K562 (cell line): ENCODE data around the gene LTBP2. TPM values are rescaled to one million over a fixed set of nuclear protein-coding genes. Genes with fewer than 3 reads are reported as not detected.

Experiments used
- ATAC-seq: fragments of 200-7000 bp; cut with Tn5 transposase; 3 replicates; pipeline ENCODE4 v1.9.1; 2020; ENCODE audit warnings: moderate library complexity
- BruUV-seq: library from RNA; stranded (reverse); fragments of 400-500 nt; replicated peaks from 2 replicates; lab custom pipeline; 2021; lab: Mats Ljungman, UMichigan
- CTCF ChIA-PET: fragments of 300-600 bp; formaldehyde crosslinking; extraction: SDS; loops from one replicate; lab custom pipeline; 2021; ENCODE audit warnings: low intra/inter-chr PET ratio; lab: Yijun Ruan, JAX
- POLR2A ChIA-PET: fragments of 300-600, 350-650 bp; sonication (Branson Sonifier 250); formaldehyde crosslinking; extraction: SDS; loops from one replicate; lab custom pipeline; 2021; ENCODE audit warnings: antibody characterized with exemption, inconsistent platforms; lab: Yijun Ruan, JAX
- DNase-seq, 4 experiments: peaks; one replicate each; pipeline versions ENCODE4 v3.0.0 to v3.0.0-alpha.2; 2011 to 2018; ENCODE audit warnings: low spot score in 3 of 4, mixed read lengths in 3 of 4; ENCODE audit errors: extremely low read depth in 1 of 4
- FAIRE-seq: peaks from 2 replicates; lab custom pipeline; 2011; peaks lifted over from hg19 to GRCh38; lab: Jason Lieb, UNC
- H2AFZ ChIP-seq: 2 replicates; pipeline ENCODE4 v1.6.0; 2011; ENCODE audit warnings: low read depth, low read length, control low read depth, inconsistent platforms
- H3K27ac ChIP-seq: fragments of 200-600 bp; 3 replicates; pipeline ENCODE4 v1.8.0; 2011; ENCODE audit warnings: low read depth, mild to moderate bottlenecking, control low read depth, inconsistent platforms, low read length, moderate library complexity, mixed read lengths; ENCODE audit errors: extremely low read depth
- H3K27me3 ChIP-seq, 2 experiments: fragments of 300-600 bp in 1 of 2; 2 replicates in 1 of 2; 3 replicates in 1 of 2; pipeline versions ENCODE4 v1.6.0 to v1.8.0; 2011; ENCODE audit warnings: inconsistent platforms in 2 of 2, low read length in 2 of 2, mild to moderate bottlenecking in 1 of 2, mixed read lengths in 1 of 2, moderate library complexity in 1 of 2; ENCODE audit not compliant: control insufficient read depth in 2 of 2, insufficient read depth in 2 of 2
- H3K36me3 ChIP-seq: fragments of 300-600 bp; 3 replicates; pipeline ENCODE4 v1.8.0; 2011; ENCODE audit warnings: mild to moderate bottlenecking, low read length, inconsistent platforms; ENCODE audit not compliant: control insufficient read depth, insufficient read depth
- H3K4me1 ChIP-seq, 2 experiments: fragments of 200-600 bp in 1 of 2; replicated peaks in 1 of 2; 2 replicates in 1 of 2; 3 replicates in 1 of 2; pipeline versions ENCODE4 v1.5.1 to v1.8.0; 2011; ENCODE audit warnings: inconsistent platforms in 2 of 2, low read length in 2 of 2, mild to moderate bottlenecking in 1 of 2, mixed read lengths in 1 of 2, moderate library complexity in 1 of 2; ENCODE audit not compliant: control insufficient read depth in 2 of 2, insufficient read depth in 2 of 2
- H3K4me2 ChIP-seq: 2 replicates; pipeline ENCODE4 v1.6.1; 2011; ENCODE audit warnings: low read length, control low read depth, inconsistent platforms, mixed read lengths; ENCODE audit not compliant: insufficient read depth
- H3K4me3 ChIP-seq: fragments of 200-600 bp; sonication (generic), shearing (Covaris generic); 2 replicates; pipeline ENCODE4 v1.5.1; 2016; ENCODE audit warnings: control low read depth, inconsistent platforms
- H3K79me2 ChIP-seq: fragments of 200-600 bp; 3 replicates; pipeline ENCODE4 v1.8.0; 2011; ENCODE audit warnings: low read length, inconsistent platforms; ENCODE audit not compliant: control insufficient read depth, insufficient read depth
- H3K9ac ChIP-seq, 2 experiments: 2 replicates each; pipeline versions ENCODE4 v1.6.0 to v1.6.1; 2011; ENCODE audit warnings: low read depth in 2 of 2, low read length in 2 of 2, control low read depth in 1 of 2, inconsistent platforms in 1 of 2, mild to moderate bottlenecking in 1 of 2, mixed read lengths in 1 of 2; ENCODE audit not compliant: insufficient read depth in 1 of 2
- H3K9me1 ChIP-seq: one replicate; pipeline ENCODE4 v1.6.0; 2011; ENCODE audit warnings: inconsistent platforms, mild to moderate bottlenecking, low read length, moderate library complexity; ENCODE audit not compliant: control insufficient read depth, insufficient read depth
- H3K9me3 ChIP-seq: replicated peaks from 2 replicates; pipeline ENCODE4 v1.5.1; 2011; ENCODE audit warnings: low read depth, low read length, inconsistent platforms; ENCODE audit not compliant: control insufficient read depth, insufficient read depth
- H4K20me1 ChIP-seq: replicated peaks from 2 replicates; pipeline ENCODE4 v1.6.1; 2011; ENCODE audit warnings: low read length, inconsistent platforms, mixed read lengths; ENCODE audit not compliant: control insufficient read depth, insufficient read depth
- BCL6 ChIP-seq: fragments of 250-450 bp; sonication (Bioruptor Pico); IDR thresholded peaks from 2 replicates; pipeline ENCODE4 v1.4.0; 2020
- BRF1 ChIP-seq: IDR thresholded peaks from 3 replicates; pipeline ENCODE4 v1.6.1; 2011; ENCODE audit warnings: borderline replicate concordance, mild to moderate bottlenecking; ENCODE audit not compliant: insufficient read length; ENCODE audit errors: extremely low read depth
- C11orf30 ChIP-seq: fragments of 450-650 bp; IDR thresholded peaks from 2 replicates; pipeline ENCODE4 v1.6.1; 2016; ENCODE audit warnings: low read depth, mild to moderate bottlenecking
- DMBX1 ChIP-seq: fragments of 250-450 bp; sonication (Bioruptor Pico); IDR thresholded peaks from 2 replicates; pipeline ENCODE4 v1.8.0; 2022; ENCODE audit warnings: inconsistent platforms, mild to moderate bottlenecking, moderate library complexity, borderline replicate concordance
- HSF4 ChIP-seq: fragments of 250-450 bp; sonication (Bioruptor Pico); IDR thresholded peaks from 2 replicates; pipeline ENCODE4 v2.1.2; 2022; ENCODE audit warnings: mild to moderate bottlenecking, moderate library complexity, borderline replicate concordance
- ILF3 ChIP-seq: fragments of 450-650 bp; IDR thresholded peaks from 2 replicates; pipeline ENCODE4 v1.6.1; 2018; ENCODE audit warnings: antibody characterized with exemption, mild to moderate bottlenecking, moderate library complexity, borderline replicate concordance
- IRF9 ChIP-seq: fragments of 450-650 bp; IDR thresholded peaks from 2 replicates; pipeline ENCODE4 v1.6.1; 2016; ENCODE audit warnings: missing biosample characterization, missing genetic modification characterization
- NCOA2 ChIP-seq, 2 experiments: fragments of 450-650 bp; IDR thresholded peaks; 2 replicates each; pipeline ENCODE4 v1.6.1; 2018; ENCODE audit warnings: mild to moderate bottlenecking in 2 of 2, moderate library complexity in 1 of 2; ENCODE audit not compliant: partially characterized antibody in 2 of 2
- RBM25 ChIP-seq: fragments of 200-400 bp; formaldehyde crosslinking; IDR thresholded peaks from 2 replicates; pipeline ENCODE4 v1.6.1; 2018; ENCODE audit warnings: low read length, low read depth, moderate library complexity; ENCODE audit not compliant: severe bottlenecking
- WGBS: fragments of 100-300 bp; shearing (Covaris generic); methylation state at CpG from one replicate; pipeline ENCODE4 v1.1.6; 2016; ENCODE audit warnings: low coverage, mixed read lengths; ENCODE audit not compliant: insufficient coverage; ENCODE audit errors: missing lambda C conversion rate; 5-methylcytosine and 5-hydroxymethylcytosine counted together
- in situ Hi-C: fragments of 300-500 bp; cut with MboI; formaldehyde crosslinking; loops from 4 replicates; pipeline ENCODE4 v1.15.0; 2018; ENCODE audit warnings: inconsistent platforms, mixed read lengths
- intact Hi-C: fragments of 100-400 bp; cut with micrococcal nuclease; formaldehyde crosslinking; loops from 2 replicates; pipeline ENCODE4 v1.14.2; 2022
- polyA plus RNA-seq, 8 experiments: library from polyadenylated mRNA; depleted of rRNA in 4 of 8; stranded (reverse) in 5 of 8; unstranded in 3 of 8; fragments of >200 nt; fragmentation: Nextera tagmentation in 2 of 8; fragmentation: Illumina TruSeq in 1 of 8; extraction: Ambion mirVana in 2 of 8; extraction: Trizol in 1 of 8; gene quantifications; 2 replicates each; pipeline versions ENCODE4 v1.2.1 to v1.2.3, GENCODE V29; 2011 to 2014; ENCODE audit warnings: inconsistent platforms in 1 of 8, missing spikeins in 1 of 8
- total RNA-seq, 7 experiments: library from RNA; depleted of rRNA in 6 of 7; stranded (reverse); fragments of >200 nt in 6 of 7; fragmentation: Illumina TruSeq in 2 of 7; extraction: Trizol in 2 of 7; gene quantifications; 2 replicates each; pipeline versions ENCODE4 v1.2.1 to v1.2.3, GENCODE V29; 2011 to 2021; ENCODE audit warnings: low replicate concordance in 1 of 7

LTBP2 gene
- total and polyA plus RNA-seq, 9 of the 15 experiments (the other 6 are each of a cell fraction or from before 2014, with no cell fraction given) = under 0.01 to 0.18 (median 0.03) TPM; not detected in 3

- no peak for TF ChIP-seq ILF3
- no peak for TF ChIP-seq BRF1
- TF ChIP-seq BCL6 (CRISPR knock-in tag) = no peak
- no peak for TF ChIP-seq C11orf30
- TF ChIP-seq RBM25 = no peak
- no peak for TF ChIP-seq DMBX1 (CRISPR knock-in tag)
- TF ChIP-seq, all 486 proteins: peak for 0
Observed at GRCh38 chr14:74587363-74587707, 24.7 kb downstream of the LTBP2 start (continued).

- no TSS peak for BruUV-seq
- ChIA-PET POLR2A (interaction anchor here (0.6 to 0.7 kb wide), 2 partner anchors 10 to 367 kb away, joined by 3 read pairs; no protein-coding TSS in a partner anchor), CTCF (interaction anchor here (0.6 kb wide), 1 partner anchor 1319 kb away, joined by 3 read pairs; no protein-coding TSS in a partner anchor)
- Histone ChIP-seq H3K4me1 (no peaks in the 10 kb centered on the region; a peak in 1 of 5 replicates), H3K9me1 (no peaks in the 10 kb centered on the region), H3K36me3 (no peaks in the 10 kb centered on the region), H2AFZ (no peak overlapping the region), H3K9me3 (no peaks in the 10 kb centered on the region), H3K79me2 (no peaks in the 10 kb centered on the region), H3K4me3 (no peak overlapping the region), H3K4me2 (no peak overlapping the region), H3K9ac (no peak overlapping the region), H4K20me1 (no peaks in the 10 kb centered on the region), H3K27ac (no peak overlapping the region), H3K27me3 (peaks cover 17 to 65% of the 10 kb centered on the region in 2 experiments; a peak in 4 of 5 replicates)
- no peak for FAIRE-seq
- TF ChIP-seq HSF4 (CRISPR knock-in tag) (no peak), NCOA2 (IDR thresholded peaks at IDR 0.05; ENCODE audit: partially characterized antibody in 2 of 2) (no peak), IRF9 (tag) (no peak)
- no peak for ATAC-seq
- 15% methylated on average over 17 of the region's 18 CpGs for WGBS
- no peak for DNase-seq
- in situ Hi-C loops (no loop called here), intact Hi-C loops (no loop called here)
Observed at GRCh38 chr14:74586681-74587362, 25.2 kb downstream of the LTBP2 start.
